H1 (cell line): ENCODE results near the gene PMM2. TPM values are rescaled to one million over a fixed set of nuclear protein-coding genes. Genes with fewer than 3 reads are reported as not detected.
A peak's percentile ranks its signal among the peaks of the same experiment; 100 is the strongest.

ENCODE experiments used
- CTCF ChIA-PET: fragments of 300-600 bp; sonication (Branson Sonifier 250); formaldehyde crosslinking; loops from one replicate; lab custom pipeline; 2021; ENCODE audit not compliant: partially characterized antibody; lab: Charles Lee
- POLR2A ChIA-PET: fragments of 300-600 bp; sonication (Branson Sonifier 250); formaldehyde crosslinking; loops from one replicate; lab custom pipeline; 2021; ENCODE audit warnings: inconsistent platforms; ENCODE audit not compliant: partially characterized antibody; lab: Charles Lee
- DNase-seq, 2 experiments: peaks; one replicate each; pipeline versions ENCODE4 v3.0.0 to v3.0.0-alpha.2; 2010 to 2022; ENCODE audit warnings: low spot score in 2 of 2, low read depth in 1 of 2, mixed read lengths in 1 of 2
- FAIRE-seq: peaks from 2 replicates; lab custom pipeline; 2011; peaks lifted over from hg19 to GRCh38; lab: Jason Lieb, UNC
- H2AFZ ChIP-seq: 2 replicates; pipeline ENCODE4 v1.8.1; 2012; ENCODE audit warnings: low read length, inconsistent platforms
- H2AK5ac ChIP-seq: 2 replicates; pipeline ENCODE4 v1.6.1; 2013; ENCODE audit warnings: low read depth, low read length
- H2BK120ac ChIP-seq: replicated peaks from 2 replicates; pipeline ENCODE3; 2013; ENCODE audit warnings: low read depth, low read length, inconsistent platforms
- H2BK12ac ChIP-seq: 2 replicates; pipeline ENCODE4 v1.6.1; 2013; ENCODE audit warnings: low read depth, low read length
- H2BK15ac ChIP-seq: 2 replicates; pipeline ENCODE4 v1.6.1; 2013; ENCODE audit warnings: low read length
- H2BK20ac ChIP-seq: 2 replicates; pipeline ENCODE4 v1.6.1; 2013; ENCODE audit warnings: low read length
- H2BK5ac ChIP-seq: 2 replicates; pipeline ENCODE4 v1.6.1; 2013; ENCODE audit warnings: low read depth, low read length
- H3K14ac ChIP-seq: 2 replicates; pipeline ENCODE4 v1.6.1; 2013; ENCODE audit warnings: inconsistent platforms; ENCODE audit not compliant: insufficient read length
- H3K18ac ChIP-seq: 2 replicates; pipeline ENCODE4 v1.6.1; 2013; ENCODE audit warnings: low read length; ENCODE audit errors: extremely low read depth
- H3K23ac ChIP-seq: 2 replicates; pipeline ENCODE4 v1.6.1; 2013; ENCODE audit warnings: inconsistent platforms; ENCODE audit not compliant: insufficient read length
- H3K23me2 ChIP-seq: 2 replicates; pipeline ENCODE4 v1.6.1; 2013; ENCODE audit warnings: low read depth, low read length
- H3K27ac ChIP-seq: 2 replicates; pipeline ENCODE4 v1.6.1; 2011; ENCODE audit warnings: low read depth, low read length, inconsistent platforms
- H3K27me3 ChIP-seq, 4 experiments: replicated peaks in 1 of 4; 1 replicate in 1 of 4; 2 replicates in 3 of 4; pipeline versions ENCODE4 v1.6.1 to v1.8.1; 2011 to 2013; ENCODE audit warnings: low read length in 3 of 4, mild to moderate bottlenecking in 3 of 4, inconsistent platforms in 2 of 4, mixed read lengths in 2 of 4, moderate library complexity in 1 of 4; ENCODE audit not compliant: control insufficient read depth in 3 of 4, insufficient read depth in 3 of 4; ENCODE audit errors: extremely low read depth in 1 of 4
- H3K36me3 ChIP-seq, 4 experiments: 2 replicates each; pipeline versions ENCODE4 v1.6.1 to v1.8.1; 2011 to 2013; ENCODE audit warnings: mild to moderate bottlenecking in 4 of 4, low read length in 3 of 4, moderate library complexity in 2 of 4, control low read depth in 1 of 4, inconsistent platforms in 1 of 4; ENCODE audit not compliant: insufficient read depth in 4 of 4, control insufficient read depth in 2 of 4
- H3K4ac ChIP-seq: replicated peaks from 2 replicates; pipeline ENCODE3; 2013; ENCODE audit warnings: low read length, low read depth, mixed read lengths, inconsistent platforms; ENCODE audit not compliant: insufficient read length
- H3K4me1 ChIP-seq, 4 experiments: replicated peaks in 1 of 4; 1 replicate in 1 of 4; 2 replicates in 3 of 4; pipeline versions ENCODE4 v1.6.1 to v1.8.1; 2011 to 2013; ENCODE audit warnings: low read length in 3 of 4, inconsistent platforms in 2 of 4, mixed read lengths in 1 of 4; ENCODE audit not compliant: insufficient read depth in 4 of 4, control insufficient read depth in 3 of 4
- H3K4me2 ChIP-seq, 2 experiments: 2 replicates each; pipeline versions ENCODE4 v1.6.1 to v1.8.1; 2011 to 2013; ENCODE audit warnings: low read depth in 2 of 2, low read length in 2 of 2, control low read depth in 1 of 2, inconsistent platforms in 1 of 2, mild to moderate bottlenecking in 1 of 2; ENCODE audit not compliant: insufficient read depth in 1 of 2
- H3K4me3 ChIP-seq, 4 experiments: fragments of 200-600, 300-600 bp in 1 of 4; sonication (generic), shearing (Covaris generic), sonication (Bioruptor Twin) in 1 of 4; 2 replicates each; pipeline versions ENCODE4 v1.5.1 to v1.8.1; 2011 to 2016; ENCODE audit warnings: low read length in 4 of 4, low read depth in 3 of 4, control low read depth in 2 of 4, inconsistent platforms in 2 of 4, mild to moderate bottlenecking in 2 of 4, mixed read lengths in 1 of 4, moderate library complexity in 1 of 4; ENCODE audit not compliant: insufficient read depth in 2 of 4; ENCODE audit errors: extremely low read depth in 1 of 4
- H3K56ac ChIP-seq: replicated peaks from 2 replicates; pipeline ENCODE3; 2013; ENCODE audit warnings: low read depth, mild to moderate bottlenecking, mixed read lengths, low read length, inconsistent platforms; ENCODE audit not compliant: insufficient read length
- H3K79me1 ChIP-seq: 2 replicates; pipeline ENCODE4 v1.6.1; 2013; ENCODE audit warnings: low read depth, low read length, control low read depth
- H3K79me2 ChIP-seq, 2 experiments: 2 replicates each; pipeline versions ENCODE4 v1.6.1 to v1.8.1; 2012 to 2013; ENCODE audit warnings: low read length in 2 of 2, mild to moderate bottlenecking in 2 of 2, inconsistent platforms in 1 of 2; ENCODE audit not compliant: insufficient read depth in 2 of 2, control insufficient read depth in 1 of 2
- H3K9ac ChIP-seq, 4 experiments: replicated peaks in 1 of 4; 1 replicate in 1 of 4; 2 replicates in 3 of 4; pipeline versions ENCODE4 v1.6.1 to v1.8.1; 2011 to 2013; ENCODE audit warnings: low read depth in 3 of 4, low read length in 3 of 4, control low read depth in 2 of 4, mild to moderate bottlenecking in 2 of 4, moderate library complexity in 2 of 4, inconsistent platforms in 1 of 4; ENCODE audit errors: extremely low read depth in 1 of 4
- H3K9me3 ChIP-seq, 2 experiments: 2 replicates each; pipeline versions ENCODE4 v1.6.1 to v1.8.1; 2012 to 2013; ENCODE audit warnings: mild to moderate bottlenecking in 2 of 2, moderate library complexity in 2 of 2, control low read depth in 1 of 2, inconsistent platforms in 1 of 2, low read depth in 1 of 2, low read length in 1 of 2, mixed read lengths in 1 of 2; ENCODE audit not compliant: insufficient read depth in 2 of 2
- H4K20me1 ChIP-seq, 2 experiments: replicated peaks in 1 of 2; 2 replicates each; pipeline versions ENCODE3 to v1.8.1; 2011 to 2013; ENCODE audit warnings: inconsistent platforms in 2 of 2, low read length in 2 of 2, mild to moderate bottlenecking in 1 of 2; ENCODE audit not compliant: insufficient read depth in 2 of 2, control insufficient read depth in 1 of 2
- H4K5ac ChIP-seq: 2 replicates; pipeline ENCODE4 v1.6.1; 2013; ENCODE audit warnings: low read length, low read depth, mixed read lengths, inconsistent platforms; ENCODE audit not compliant: insufficient read length
- H4K8ac ChIP-seq: 2 replicates; pipeline ENCODE4 v1.8.0; 2013; ENCODE audit warnings: mild to moderate bottlenecking, moderate library complexity, low read length, inconsistent platforms; ENCODE audit not compliant: insufficient read depth; ENCODE audit errors: extremely low read depth
- H4K91ac ChIP-seq: replicated peaks from 2 replicates; pipeline ENCODE3; 2013; ENCODE audit warnings: low read length, mixed read lengths, inconsistent platforms; ENCODE audit not compliant: insufficient read length
- POLR2A ChIP-seq, 2 experiments: IDR thresholded peaks; 1 replicate in 1 of 2; 2 replicates in 1 of 2; pipeline ENCODE4 v1.6.1; 2011; ENCODE audit warnings: low read depth in 2 of 2, low read length in 2 of 2, mild to moderate bottlenecking in 2 of 2; ENCODE audit errors: control extremely low read depth in 1 of 2
- SIN3A ChIP-seq, 2 experiments: IDR thresholded peaks in 1 of 2; conservative IDR thresholded peaks in 1 of 2; 2 replicates each; pipeline ENCODE4 v1.6.1; 2011 to 2012; ENCODE audit warnings: low read length in 2 of 2, improper control_type of control experiment in 1 of 2, low read depth in 1 of 2, mild to moderate bottlenecking in 1 of 2
- WGBS, 2 experiments: shearing (Covaris generic) in 1 of 2; methylation state at CpG; one replicate each; pipeline versions ENCODE4 v1.1.6 to v1.1.7; 2013 to 2015; ENCODE audit warnings: low lambda C conversion rate in 2 of 2, mixed read lengths in 2 of 2, inconsistent platforms in 1 of 2, low coverage in 1 of 2, missing lambda C conversion rate in 1 of 2; ENCODE audit not compliant: insufficient replicate concordance in 2 of 2, insufficient coverage in 1 of 2, insufficient read length in 1 of 2; ENCODE audit errors: extremely low coverage in 1 of 2, missing lambda C conversion rate in 1 of 2; 5-methylcytosine and 5-hydroxymethylcytosine counted together
- polyA plus RNA-seq, 7 experiments: library from polyadenylated mRNA; depleted of rRNA in 3 of 7; stranded (reverse) in 5 of 7; unstranded in 2 of 7; fragments of >200 nt in 5 of 7; fragments of 200-250 nt in 2 of 7; gene quantifications; 1 replicate in 5 of 7; 2 replicates in 1 of 7; 4 replicates in 1 of 7; pipeline versions ENCODE4 v1.2.1 to v1.2.3, GENCODE V29; 2011 to 2013; ENCODE audit warnings: missing spikeins in 2 of 7, mixed read lengths in 2 of 7
- total RNA-seq: library from RNA; stranded (reverse); fragmentation: NEBNext Ultra II Directional; extraction: Animal tissue kit (Norgen Biotek cat#: 25700); gene quantifications from 2 replicates; pipeline ENCODE4 v1.2.1, GENCODE V29; 2021

The PMM2 gene
- total and polyA plus RNA-seq, 2 of the 8 experiments (the other 6 are each of a cell fraction or from before 2014, with no cell fraction given) = 26.2 to 49.4 TPM

GRCh38 chr16:8887952-8888560 is 90.4 kb downstream of the PMM2 start:
- H3K9me3 ChIP-seq = no peaks in the 10 kb centered on the region
- H2AK5ac ChIP-seq = no peak overlapping the region
- peaks cover 0 to 17% (median 9%) of the 10 kb centered on the region in 4 experiments; a peak in 5 of 7 replicates for H3K4me1 ChIP-seq
- no peak overlapping the region for H3K23ac ChIP-seq
- no peaks in the 10 kb centered on the region for H3K27me3 ChIP-seq
- H3K18ac ChIP-seq = no peak overlapping the region
- peaks cover 2 to 13% of the 10 kb centered on the region in 2 experiments for H4K20me1 ChIP-seq
- H2BK12ac ChIP-seq = no peak overlapping the region
- FAIRE-seq = no peak
- H3K36me3 ChIP-seq = peaks cover 8 to 27% (median 14%) of the 10 kb centered on the region in 4 experiments; a peak in 7 of 8 replicates
- no peaks in the 10 kb centered on the region for H3K79me2 ChIP-seq
- no peaks in the 10 kb centered on the region for H3K79me1 ChIP-seq
- H2BK20ac ChIP-seq = no peak overlapping the region
- no peak overlapping the region for H2BK5ac ChIP-seq
- H3K9ac ChIP-seq = no peak overlapping the region
- no peak overlapping the region for H2AFZ ChIP-seq
- WGBS, 2 experiments = 89% methylated on average over 16 of the region's 16 CpGs; no CpG with 5 or more reads in 1 of the 2 experiments
- H4K91ac ChIP-seq = no peak overlapping the region
- H3K23me2 ChIP-seq = no peaks in the 10 kb centered on the region
- H3K4me2 ChIP-seq = no peak overlapping the region
- no peak overlapping the region for H3K27ac ChIP-seq
- no peak for DNase-seq
- no peak overlapping the region for H2BK15ac ChIP-seq
- POLR2A ChIA-PET = interaction anchor here (1.0 to 29.1 kb wide), 3 partner anchors 10 to 101 kb away, joined by 4 to 456 read pairs (median 6); partner anchors contain the start of gene CARHSP1
- no peak overlapping the region for H3K56ac ChIP-seq
- no peak overlapping the region; the same call in 1 of the 2 replicates for H4K8ac ChIP-seq
- H2BK120ac ChIP-seq = no peak overlapping the region
- no peak overlapping the region for H3K4ac ChIP-seq
- H4K5ac ChIP-seq = no peak overlapping the region
- TF ChIP-seq SIN3A (conservative IDR thresholded peaks at IDR 0.05 in 1 of 2, IDR thresholded peaks at IDR 0.05 in 1 of 2; ENCODE audit: low read depth in 1 of 2, low read length in 2 of 2) = no peak
- 0 out of 3 replicates have a peak, but pooled peaks of 1 of the 2 experiments have one; percentile 27 for TF ChIP-seq POLR2A (IDR thresholded peaks at IDR 0.05; ENCODE audit: control extremely low read depth in 1 of 2, low read depth in 2 of 2, low read length in 2 of 2)
- TF ChIP-seq, all 59 proteins: peak for 1
- Histone ChIP-seq H3K14ac (no peak overlapping the region), H3K4me3 (no peak overlapping the region)
- CTCF ChIA-PET = interaction anchor here (0.6 to 4.0 kb wide), 5 partner anchors 8 to 240 kb away, joined by 3 to 14 read pairs (median 12); no protein-coding TSS in a partner anchor
